H7 (cell line): Measurements from ENCODE around the gene MYRFL. TPM values are rescaled to one million over a fixed set of nuclear protein-coding genes. Genes with fewer than 3 reads are reported as not detected.
A peak's percentile ranks its signal among the peaks of the same experiment; 100 is the strongest.

Experiments used
- DNase-seq: peaks from one replicate; pipeline ENCODE4 v3.0.0; 2012
- H3K27me3 ChIP-seq: 2 replicates; pipeline ENCODE4 v1.6.0; 2011; ENCODE audit warnings: mild to moderate bottlenecking, low read length; ENCODE audit not compliant: control insufficient read depth, insufficient read depth
- H3K36me3 ChIP-seq: replicated peaks from 2 replicates; pipeline ENCODE4 v1.5.1; 2011; ENCODE audit warnings: low read length; ENCODE audit not compliant: control insufficient read depth, insufficient read depth
- H3K4me3 ChIP-seq: 2 replicates; pipeline ENCODE4 v1.5.1; 2011; ENCODE audit warnings: low read depth, mild to moderate bottlenecking, control low read depth, low read length, moderate library complexity; ENCODE audit not compliant: insufficient read depth
- total RNA-seq: library from RNA; depleted of rRNA; stranded (reverse); fragments of >200 nt; shearing (Covaris generic); gene quantifications from 2 replicates; pipeline ENCODE4 v1.2.3, GENCODE V29; 2014

Gene MYRFL
- total RNA-seq, 1 experiment from 2014 or later, result not detected

DNA sequence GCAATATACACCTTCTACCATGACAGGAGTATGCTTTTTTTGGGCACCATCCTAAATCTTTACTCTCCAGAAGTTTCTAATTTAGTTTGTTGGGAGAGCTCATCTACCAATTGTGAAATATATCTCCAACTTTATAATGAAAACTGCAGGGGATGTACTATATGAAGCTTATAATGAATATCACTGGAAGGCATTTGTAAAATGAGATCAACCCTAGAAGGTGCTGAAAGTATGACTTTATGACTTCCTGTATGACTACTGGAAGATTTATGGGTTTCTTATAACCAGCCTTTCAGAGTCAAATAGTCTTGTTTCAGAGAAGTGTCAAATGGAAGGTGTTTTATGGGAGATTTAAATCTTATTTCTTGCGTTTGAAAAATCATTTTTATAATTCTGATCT, 122.9 kb downstream of the MYRFL start:
- Histone ChIP-seq H3K27me3 (no peaks in the 10 kb centered on the region), H3K4me3 (no peak overlapping the region), H3K36me3 (no peaks in the 10 kb centered on the region)
- no peak for DNase-seq

DNA sequence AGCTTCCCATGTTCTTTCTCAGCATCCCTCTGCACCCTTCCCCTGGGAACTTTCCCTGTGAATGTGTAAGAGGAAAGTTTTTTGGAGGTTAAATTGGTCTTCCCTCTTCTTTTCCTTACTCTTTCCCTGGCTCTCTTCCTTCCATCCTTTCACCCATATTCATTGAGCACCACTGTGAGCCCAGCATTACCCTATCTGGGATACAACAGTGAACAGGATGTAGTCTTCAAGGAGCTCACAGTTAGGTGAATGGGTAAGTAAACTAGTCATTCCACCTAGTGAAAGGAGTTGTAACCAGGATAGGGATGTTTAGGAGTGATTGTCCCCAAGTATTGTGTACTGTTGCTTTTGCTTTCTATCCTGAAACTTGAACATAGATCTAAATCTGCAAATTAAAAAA, 123.8 kb downstream of the MYRFL start:
- peak; percentile 53 for DNase-seq
- H3K27me3 ChIP-seq, result no peaks in the 10 kb centered on the region
- H3K36me3 ChIP-seq, result no peaks in the 10 kb centered on the region
- no peak overlapping the region for H3K4me3 ChIP-seq

DNA sequence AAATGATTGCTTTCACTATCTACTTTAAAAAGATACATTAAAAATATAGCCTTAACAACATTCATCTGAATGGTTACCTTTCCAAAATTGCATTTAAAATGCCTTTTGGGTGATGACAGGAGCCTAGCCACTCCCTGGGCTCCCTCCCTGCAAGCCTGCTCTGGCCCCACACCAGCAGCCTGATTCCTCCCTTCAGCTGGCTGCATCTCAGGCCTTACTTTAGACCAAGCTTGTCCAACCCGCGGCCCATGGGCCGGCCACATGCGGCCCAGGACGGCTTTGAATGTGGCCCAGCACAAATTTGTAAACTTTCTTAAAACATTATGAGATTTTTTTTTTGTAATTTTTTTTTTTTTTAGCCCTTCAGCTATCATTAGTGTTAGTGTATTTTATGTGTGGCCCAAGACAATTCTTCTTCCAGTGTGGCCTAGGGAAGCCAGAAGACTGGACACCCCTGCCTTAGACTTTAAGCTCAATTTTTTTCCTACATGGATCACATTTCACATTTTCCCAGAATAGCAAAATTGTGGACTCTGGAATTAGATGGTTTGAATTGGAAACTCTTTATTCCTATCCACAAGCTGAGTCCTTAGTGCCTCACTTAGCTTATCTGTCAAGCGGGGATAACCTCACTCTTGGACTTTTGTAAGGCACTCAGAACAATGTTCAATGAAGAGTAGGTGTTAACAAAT, 124.4 kb downstream of the MYRFL start:
- Histone ChIP-seq H3K27me3 (no peaks in the 10 kb centered on the region), H3K36me3 (no peaks in the 10 kb centered on the region), H3K4me3 (no peak overlapping the region)
- no peak for DNase-seq

DNA sequence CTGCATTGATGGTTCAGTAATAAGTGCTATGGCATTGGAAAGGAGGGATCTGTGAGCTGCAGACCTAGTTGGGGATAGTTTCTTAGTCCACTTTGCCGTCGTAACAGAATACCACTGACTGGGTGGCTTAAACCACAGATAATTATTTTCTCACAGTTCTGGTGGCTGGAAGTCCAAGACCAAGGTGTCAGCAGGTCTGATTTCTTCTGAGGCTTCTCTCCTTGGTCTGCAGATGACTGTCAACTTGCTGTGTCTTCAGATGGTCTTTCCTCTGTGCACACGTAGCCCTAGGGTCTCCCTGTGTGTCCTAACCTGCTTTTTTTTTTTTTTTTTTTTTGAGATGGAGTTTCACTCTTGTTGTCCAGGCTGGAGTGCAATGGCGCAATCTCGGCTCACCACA, 126.1 kb downstream of the MYRFL start:
- no peak for DNase-seq
- Histone ChIP-seq H3K27me3 (no peaks in the 10 kb centered on the region), H3K36me3 (no peaks in the 10 kb centered on the region), H3K4me3 (no peak overlapping the region)

DNA sequence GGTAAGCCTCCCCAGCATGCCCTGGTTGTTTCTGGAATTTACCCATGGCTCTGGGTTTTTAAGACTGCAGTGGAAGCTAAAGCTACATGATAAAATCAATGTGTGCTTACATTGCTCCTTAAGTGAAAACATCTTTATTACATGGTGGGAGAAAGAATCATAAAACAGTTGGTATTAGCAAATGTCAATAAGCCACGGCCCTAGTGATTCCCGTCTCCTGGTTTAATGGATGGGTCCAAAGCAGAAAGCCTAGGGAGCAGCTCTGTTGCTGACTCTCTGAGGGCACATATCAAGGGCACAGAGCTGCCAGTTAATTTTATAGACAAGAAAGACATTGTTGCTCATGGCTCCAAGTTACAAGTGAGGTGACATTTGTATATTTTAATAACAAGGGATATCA, 127.9 kb downstream of the MYRFL start:
- DNase-seq, result no peak
- Histone ChIP-seq H3K36me3 (no peaks in the 10 kb centered on the region), H3K27me3 (no peaks in the 10 kb centered on the region), H3K4me3 (no peak overlapping the region)

DNA sequence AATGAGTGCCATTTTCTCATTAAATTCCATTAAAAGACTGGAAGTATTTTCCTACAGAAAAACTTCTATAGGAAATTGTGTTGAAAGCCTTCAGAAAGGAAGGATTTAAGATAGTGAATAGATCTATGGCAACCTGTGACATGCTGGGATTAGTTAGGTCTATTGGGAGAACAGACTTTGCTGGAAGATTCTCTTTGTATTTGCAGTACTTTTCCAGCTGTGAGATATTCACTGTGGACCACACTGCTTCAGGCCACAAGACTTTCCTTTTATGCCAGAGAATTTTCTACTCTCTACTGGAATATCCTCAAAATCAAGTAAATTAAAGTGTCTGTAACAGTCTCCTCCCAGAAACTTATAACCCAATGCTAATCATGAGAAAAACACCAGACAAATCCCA, 136.2 kb downstream of the MYRFL start:
- H3K36me3 ChIP-seq, result no peaks in the 10 kb centered on the region
- no peaks in the 10 kb centered on the region for H3K27me3 ChIP-seq
- no peak for DNase-seq
- H3K4me3 ChIP-seq, result no peak overlapping the region

DNA sequence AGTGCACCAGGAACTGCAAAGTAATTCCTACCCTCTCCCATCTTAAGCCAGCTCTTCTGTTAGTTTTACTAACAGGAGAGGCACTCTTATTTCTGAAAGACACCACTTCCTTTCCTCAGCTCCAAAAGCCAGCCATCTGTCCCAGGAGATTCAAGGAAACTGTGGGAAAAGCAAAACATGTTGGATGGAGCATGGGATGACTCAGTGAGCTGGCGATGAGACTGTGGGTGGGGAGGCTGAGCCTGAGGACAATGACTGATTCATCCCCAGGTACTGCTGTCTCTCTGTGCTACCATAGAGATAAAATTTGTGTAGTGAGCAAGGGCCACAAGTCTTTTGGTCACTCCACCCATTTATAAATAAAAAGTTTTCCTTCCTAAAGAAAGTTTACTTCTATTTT, 141.4 kb downstream of the MYRFL start:
- Histone ChIP-seq H3K27me3 (no peaks in the 10 kb centered on the region), H3K4me3 (no peak overlapping the region), H3K36me3 (no peaks in the 10 kb centered on the region)
- no peak for DNase-seq

DNA sequence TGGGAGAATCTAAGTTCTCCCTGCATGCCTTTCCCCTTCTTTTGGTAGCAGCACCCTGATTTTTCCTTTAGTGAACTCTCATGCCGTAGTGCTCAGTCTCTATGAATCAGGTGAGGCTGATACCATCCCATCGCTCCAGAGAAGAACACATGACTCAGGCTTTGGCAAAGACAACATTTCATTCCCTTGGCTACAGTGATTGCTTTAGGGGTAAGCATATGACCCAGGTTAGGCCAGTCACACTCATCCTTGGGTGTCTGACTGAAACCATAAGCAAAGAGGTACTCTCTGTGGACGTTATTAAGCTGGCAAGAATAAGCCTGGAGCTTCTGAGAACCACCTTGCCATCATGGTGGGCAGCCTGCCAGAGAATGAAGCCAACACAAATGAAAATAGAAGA, 141.8 kb downstream of the MYRFL start:
- Histone ChIP-seq H3K27me3 (no peaks in the 10 kb centered on the region), H3K4me3 (no peak overlapping the region), H3K36me3 (no peaks in the 10 kb centered on the region)
- DNase-seq, result no peak

DNA sequence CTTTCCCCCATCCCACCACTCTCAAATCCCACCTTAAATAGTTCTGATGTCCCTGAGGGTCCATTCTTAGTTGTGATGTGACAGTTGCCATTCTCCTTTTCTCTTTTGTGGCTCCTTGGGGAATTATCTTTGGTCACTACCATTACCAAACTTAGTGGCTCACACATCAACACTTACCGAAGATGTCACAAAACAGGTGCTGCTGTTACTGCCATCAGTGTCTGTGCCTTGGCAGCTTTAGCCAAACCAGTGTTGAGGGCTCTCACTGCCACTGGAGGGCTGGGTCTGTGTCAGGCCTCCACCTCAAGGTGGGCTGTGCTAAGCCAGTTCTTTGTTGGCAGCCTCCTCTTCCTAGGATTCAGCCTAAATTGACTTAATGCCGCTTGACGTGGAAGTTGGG, 144.0 kb downstream of the MYRFL start:
- no peaks in the 10 kb centered on the region for H3K27me3 ChIP-seq
- DNase-seq, result no peak
- no peaks in the 10 kb centered on the region for H3K36me3 ChIP-seq
- no peak overlapping the region for H3K4me3 ChIP-seq

DNA sequence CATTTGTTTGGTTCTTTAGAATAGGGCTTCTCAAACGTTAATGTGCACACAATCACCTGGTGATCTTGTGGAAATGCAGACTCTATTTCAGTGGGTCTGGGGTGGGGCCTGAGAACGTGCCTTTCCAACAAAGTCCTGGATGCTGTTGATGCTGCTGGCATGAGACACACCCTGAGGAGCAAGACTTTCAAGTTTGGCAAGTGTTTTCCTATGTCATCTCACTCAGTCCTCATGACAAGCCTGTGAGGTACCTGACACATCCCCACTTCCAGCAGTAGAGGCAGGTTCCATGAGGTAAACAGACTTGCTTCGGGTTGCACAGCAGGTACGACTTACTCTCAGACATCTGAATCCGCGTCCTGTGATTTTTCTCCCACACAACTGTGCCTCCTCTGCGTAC, 147.1 kb downstream of the MYRFL start:
- Histone ChIP-seq H3K4me3 (no peak overlapping the region), H3K36me3 (no peaks in the 10 kb centered on the region), H3K27me3 (no peaks in the 10 kb centered on the region)
- DNase-seq, result no peak

DNA sequence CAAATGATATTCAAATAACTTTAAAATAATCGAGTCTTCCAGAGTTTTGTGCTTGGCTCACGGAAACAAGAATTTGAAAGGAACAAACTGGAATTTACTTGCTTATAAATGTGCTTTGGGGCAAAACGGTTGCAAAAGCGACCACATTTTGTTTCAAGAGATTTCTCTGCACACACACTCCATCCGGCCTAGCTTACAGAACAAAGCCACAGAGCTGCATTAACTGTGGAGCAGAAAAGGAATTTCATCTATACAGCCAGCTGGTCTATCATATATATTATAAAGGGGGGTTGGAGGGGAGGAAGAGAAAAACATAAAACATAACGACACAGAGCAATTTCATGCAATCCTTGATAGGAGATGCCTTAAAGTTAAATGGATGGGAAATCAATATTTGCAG, 153.0 kb downstream of the MYRFL start:
- no peaks in the 10 kb centered on the region for H3K36me3 ChIP-seq
- H3K4me3 ChIP-seq, result no peak overlapping the region
- H3K27me3 ChIP-seq, result no peaks in the 10 kb centered on the region
- DNase-seq, result no peak

DNA sequence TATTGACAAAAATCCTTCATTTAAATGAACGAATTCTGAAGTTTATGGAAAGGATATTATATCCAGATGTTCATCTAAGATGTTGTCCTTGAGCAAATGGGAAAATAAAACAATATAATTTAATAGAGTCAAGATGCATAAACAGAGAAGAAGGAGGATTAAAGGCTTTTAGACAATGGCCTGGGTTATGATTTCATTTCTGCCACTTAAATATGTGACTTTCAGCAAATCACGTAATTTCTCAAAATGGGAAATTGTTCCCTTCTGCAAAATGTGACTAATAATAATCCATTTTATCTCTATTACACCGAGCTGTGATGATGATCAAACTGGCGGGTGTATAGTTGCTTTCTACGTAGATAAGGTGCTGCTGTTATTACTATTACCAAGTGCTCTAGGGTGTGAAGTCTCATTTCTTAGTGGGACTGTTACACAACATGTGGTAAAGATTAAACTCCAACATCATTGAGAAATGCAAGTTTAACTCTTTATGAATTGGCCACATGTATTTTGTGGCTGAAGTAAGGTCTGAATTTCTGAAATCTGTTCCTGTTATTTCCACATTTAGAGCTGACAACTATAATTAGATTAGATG, 157.0 kb downstream of the MYRFL start:
- H3K4me3 ChIP-seq, result no peak overlapping the region
- H3K36me3 ChIP-seq, result no peaks in the 10 kb centered on the region
- DNase-seq, result no peak
- no peaks in the 10 kb centered on the region for H3K27me3 ChIP-seq

DNA sequence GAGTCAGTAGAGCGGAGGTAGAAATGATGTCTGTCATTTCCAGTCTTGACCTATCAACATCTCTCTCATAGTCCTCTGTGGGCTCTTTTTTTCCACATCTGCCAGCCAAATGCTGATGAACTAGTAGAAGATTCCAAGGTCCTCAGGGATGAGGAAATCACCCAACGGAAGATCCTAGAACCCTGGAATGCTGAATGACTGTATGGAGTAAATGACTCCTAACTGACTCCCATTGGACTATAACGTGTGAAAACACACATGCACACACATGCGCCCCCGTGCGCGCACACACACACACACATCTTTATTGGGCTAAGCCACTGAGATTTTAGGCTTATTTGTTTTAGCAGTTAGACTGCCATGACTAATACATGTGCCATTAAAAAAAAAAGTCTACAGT, 159.2 kb downstream of the MYRFL start:
- no peak overlapping the region for H3K4me3 ChIP-seq
- H3K36me3 ChIP-seq, result no peaks in the 10 kb centered on the region
- no peak for DNase-seq
- no peaks in the 10 kb centered on the region for H3K27me3 ChIP-seq

DNA sequence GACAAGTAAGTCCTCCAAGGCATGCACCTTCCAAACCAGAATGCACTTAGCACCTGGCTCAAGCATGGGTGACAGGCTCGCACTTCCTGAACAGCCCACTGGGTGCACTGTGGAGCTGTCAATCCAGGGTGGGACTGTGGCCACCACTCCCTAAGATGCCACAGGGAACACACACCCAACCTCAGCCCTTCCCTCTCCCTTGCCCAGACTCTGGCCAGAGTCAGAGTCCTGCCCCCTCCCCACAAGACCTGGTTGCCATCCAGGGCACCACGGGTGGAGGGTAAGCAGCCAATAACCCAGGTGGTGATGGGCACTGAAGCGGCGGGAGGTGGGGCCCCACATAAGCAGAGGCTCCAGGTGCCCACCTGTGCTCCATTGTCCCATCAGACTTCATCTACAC, 160.6 kb downstream of the MYRFL start:
- no peaks in the 10 kb centered on the region for H3K27me3 ChIP-seq
- H3K36me3 ChIP-seq, result no peaks in the 10 kb centered on the region
- H3K4me3 ChIP-seq, result no peak overlapping the region
- peak; percentile 56 for DNase-seq

DNA sequence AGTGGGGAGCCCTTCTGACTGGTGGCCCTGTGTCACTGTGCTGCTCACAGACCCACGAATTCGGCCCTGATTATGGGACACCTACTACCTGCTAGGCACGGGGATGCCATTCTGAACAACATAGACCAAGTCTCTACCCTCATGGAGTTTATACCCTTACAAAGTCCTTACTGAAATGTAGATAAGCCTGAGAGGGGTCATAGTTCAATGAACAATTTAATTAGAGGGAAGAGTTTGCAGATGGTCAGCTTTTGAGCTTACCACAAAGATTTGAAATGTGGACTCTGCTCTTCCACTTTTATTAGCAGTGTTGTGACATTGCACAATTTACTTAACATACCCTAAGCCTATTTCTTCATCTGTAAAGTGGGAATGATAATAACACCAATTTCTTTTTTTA, 161.1 kb downstream of the MYRFL start:
- H3K4me3 ChIP-seq, result no peak overlapping the region
- no peak for DNase-seq
- no peaks in the 10 kb centered on the region for H3K27me3 ChIP-seq
- H3K36me3 ChIP-seq, result no peaks in the 10 kb centered on the region
